HEK293 (cell line): ENCODE results near the gene FAM76A.
"Not testable (repeated sequence)": the region's sequence is repeated elsewhere in the genome, so short reads cannot be mapped to it uniquely, and the experiment has no call there.

Experiments used
- CTCF ChIA-PET: fragments of 350-600 bp; formaldehyde crosslinking; extraction: SDS; loops from one replicate; lab custom pipeline; 2021; ENCODE audit warnings: antibody characterized with exemption; lab: Yijun Ruan, JAX
- POLR2A ChIA-PET: fragments of 300-600 bp; formaldehyde crosslinking; extraction: SDS; loops from one replicate; lab custom pipeline; 2020; ENCODE audit warnings: antibody characterized with exemption, inconsistent platforms; lab: Yijun Ruan, JAX
- H3K27ac ChIP-seq: fragments of 200-500 bp; sonication (Bioruptor generic); 2 replicates; pipeline ENCODE4 v1.5.1; 2014; ENCODE audit warnings: low read depth, low read length, control low read depth, inconsistent platforms; ENCODE audit errors: extremely low read depth
- H3K36me3 ChIP-seq, 2 experiments: fragments of 200-500 bp in 1 of 2; sonication (Bioruptor generic) in 1 of 2; 1 replicate in 1 of 2; 2 replicates in 1 of 2; pipeline ENCODE4 v1.5.1; 2014 to 2017; ENCODE audit warnings: inconsistent platforms in 2 of 2, low read length in 2 of 2; ENCODE audit not compliant: control insufficient read depth in 2 of 2, insufficient read depth in 1 of 2
- H3K4me1 ChIP-seq: fragments of 200-500 bp; sonication (Bioruptor generic); 2 replicates; pipeline ENCODE4 v1.5.1; 2014; ENCODE audit warnings: mild to moderate bottlenecking, low read length, inconsistent platforms; ENCODE audit not compliant: control insufficient read depth, insufficient read depth
- H3K4me3 ChIP-seq: 2 replicates; pipeline ENCODE4 v1.5.1; 2011; ENCODE audit warnings: low read depth, mild to moderate bottlenecking, control low read depth, low read length, moderate library complexity
- H3K9me3 ChIP-seq: fragments of 200-500 bp; sonication (Bioruptor generic); 2 replicates; pipeline ENCODE4 v1.5.1; 2014; ENCODE audit warnings: low read depth, low read length, inconsistent platforms; ENCODE audit not compliant: control insufficient read depth, insufficient read depth
- INSM2 ChIP-seq: fragments of 450-650 bp; formaldehyde crosslinking; IDR thresholded peaks from 2 replicates; pipeline ENCODE4 v1.5.1; 2016; ENCODE audit warnings: missing biosample characterization, missing genetic modification characterization
- KLF16 ChIP-seq: fragments of 450-650 bp; formaldehyde crosslinking; IDR thresholded peaks from 2 replicates; pipeline ENCODE4 v1.5.1; 2017; ENCODE audit warnings: missing biosample characterization, missing genetic modification characterization
- MEIS1 ChIP-seq: sonication (generic); formaldehyde crosslinking; IDR thresholded peaks from 2 replicates; pipeline ENCODE4 v1.8.1; 2022; ENCODE audit warnings: missing genetic modification reagents, mild to moderate bottlenecking, borderline replicate concordance
- PRDM1 ChIP-seq: fragments of 450-650 bp; formaldehyde crosslinking; IDR thresholded peaks from 2 replicates; pipeline ENCODE4; 2016; ENCODE audit warnings: missing biosample characterization, missing genetic modification characterization
- SCRT1 ChIP-seq: fragments of 450-650 bp; formaldehyde crosslinking; IDR thresholded peaks from 2 replicates; pipeline ENCODE4 v1.5.1; 2016; ENCODE audit warnings: missing biosample characterization, missing genetic modification characterization, borderline replicate concordance
- SP7 ChIP-seq: fragments of 450-650 bp; formaldehyde crosslinking; IDR thresholded peaks from 2 replicates; pipeline ENCODE4 v1.5.1; 2016; ENCODE audit warnings: missing biosample characterization, missing genetic modification characterization
- ZBTB8A ChIP-seq: fragments of 450-650 bp; formaldehyde crosslinking; IDR thresholded peaks from 2 replicates; pipeline ENCODE4 v1.5.1; 2016; ENCODE audit warnings: missing biosample characterization, missing genetic modification characterization
- ZFP69B ChIP-seq: fragments of 450-650 bp; formaldehyde crosslinking; IDR thresholded peaks from 2 replicates; pipeline ENCODE4 v1.5.1; 2016; ENCODE audit warnings: missing biosample characterization, missing genetic modification characterization
- ZNF121 ChIP-seq: fragments of 450-650 bp; formaldehyde crosslinking; IDR thresholded peaks from 2 replicates; pipeline ENCODE4 v1.5.1; 2016; ENCODE audit warnings: missing biosample characterization, missing genetic modification characterization
- ZNF155 ChIP-seq: fragments of 450-650 bp; formaldehyde crosslinking; IDR thresholded peaks from 2 replicates; pipeline ENCODE4 v1.5.1; 2016; ENCODE audit warnings: missing biosample characterization, missing genetic modification characterization
- ZNF157 ChIP-seq: fragments of 450-650 bp; formaldehyde crosslinking; IDR thresholded peaks from 2 replicates; pipeline ENCODE4 v1.5.1; 2016; ENCODE audit warnings: missing biosample characterization, missing genetic modification characterization
- ZNF214 ChIP-seq: fragments of 450-650 bp; formaldehyde crosslinking; IDR thresholded peaks from 2 replicates; pipeline ENCODE4 v1.5.1; 2017; ENCODE audit warnings: missing biosample characterization, mild to moderate bottlenecking, missing genetic modification characterization, borderline replicate concordance
- ZNF362 ChIP-seq: fragments of 450-650 bp; formaldehyde crosslinking; IDR thresholded peaks from 2 replicates; pipeline ENCODE4 v1.5.1; 2016; ENCODE audit warnings: missing biosample characterization, missing genetic modification characterization
- ZNF366 ChIP-seq: fragments of 450-650 bp; formaldehyde crosslinking; conservative IDR thresholded peaks from 2 replicates; pipeline ENCODE4 v1.5.1; 2016; ENCODE audit warnings: missing biosample characterization, missing genetic modification characterization
- ZNF433 ChIP-seq: fragments of 450-650 bp; formaldehyde crosslinking; IDR thresholded peaks from 2 replicates; pipeline ENCODE4 v1.5.1; 2016; ENCODE audit warnings: missing biosample characterization, missing genetic modification characterization, low read depth
- ZNF600 ChIP-seq: fragments of 450-650 bp; formaldehyde crosslinking; IDR thresholded peaks from 2 replicates; pipeline ENCODE4 v1.5.1; 2016; ENCODE audit warnings: missing biosample characterization, missing genetic modification characterization
- ZNF624 ChIP-seq: fragments of 450-650 bp; formaldehyde crosslinking; IDR thresholded peaks from 2 replicates; pipeline ENCODE4 v1.5.1; 2017; ENCODE audit warnings: missing biosample characterization, missing genetic modification characterization
- ZNF658 ChIP-seq: fragments of 450-650 bp; formaldehyde crosslinking; IDR thresholded peaks from 2 replicates; pipeline ENCODE4; 2016; ENCODE audit warnings: missing biosample characterization, missing genetic modification characterization
- ZNF692 ChIP-seq: fragments of 450-650 bp; formaldehyde crosslinking; IDR thresholded peaks from 2 replicates; pipeline ENCODE4 v1.5.1; 2016; ENCODE audit warnings: missing biosample characterization, missing genetic modification characterization
- ZNF830 ChIP-seq: fragments of 450-650 bp; IDR thresholded peaks from 2 replicates; pipeline ENCODE4 v1.5.0; 2018; ENCODE audit warnings: missing biosample characterization, missing genetic modification characterization, low read depth, mild to moderate bottlenecking, moderate library complexity
- ZNF837 ChIP-seq: fragments of 450-650 bp; formaldehyde crosslinking; IDR thresholded peaks from 2 replicates; pipeline ENCODE4 v1.5.1; 2016; ENCODE audit warnings: missing biosample characterization, missing genetic modification characterization
- ZSCAN16 ChIP-seq: fragments of 450-650 bp; formaldehyde crosslinking; IDR thresholded peaks from 2 replicates; pipeline ENCODE4 v1.5.1; 2016; ENCODE audit warnings: missing biosample characterization, missing genetic modification characterization

Gene FAM76A

GRCh38 chr1:27775336-27775735 lies 49.6 kb downstream of the FAM76A start:
- H3K36me3 ChIP-seq, H3K27ac ChIP-seq, H3K4me3 ChIP-seq, H3K4me1 ChIP-seq, H3K9me3 ChIP-seq: not testable (repeated sequence)
- ChIA-PET POLR2A (interaction anchor here (1.2 kb wide), 1 partner anchor 106 kb away, joined by 4 read pairs; no protein-coding TSS in a partner anchor), CTCF (interaction anchor here (1.3 kb wide), 2 partner anchors 10 to 55 kb away, joined by 3 read pairs; no protein-coding TSS in a partner anchor)
- TF ChIP-seq SCRT1 (tag by site-specific recombination), result 0 out of 2 replicates have a peak, but pooled peaks have one; percentile 14

- not testable (repeated sequence) for H3K4me1 ChIP-seq, H3K4me3 ChIP-seq
- 0 out of 2 replicates have a peak, but pooled peaks have one; percentile 50 for TF ChIP-seq ZNF121 (tag by site-specific recombination)
- TF ChIP-seq, all 188 proteins: peak for 1; not testable (repeated sequence) for 187
- POLR2A ChIA-PET, H3K27ac ChIP-seq, H3K36me3 ChIP-seq, H3K9me3 ChIP-seq: not testable (repeated sequence)
- CTCF ChIA-PET, result interaction anchor here (0.5 to 0.6 kb wide), 2 partner anchors 57 kb away, joined by 3 to 4 read pairs; no protein-coding TSS in a partner anchor
Observed at GRCh38 chr1:27776276-27776675, 50.5 kb downstream of the FAM76A start.

GRCh38 chr1:27778056-27778455 lies 52.3 kb downstream of the FAM76A start:
- POLR2A ChIA-PET, result interaction anchor here (0.5 to 1.0 kb wide), 2 partner anchors 33 to 174 kb away, joined by 4 read pairs; partner anchors contain the start of gene AHDC1
- H3K4me1 ChIP-seq, result no peaks in the 10 kb centered on the region
- CTCF ChIA-PET, result no interaction called here
- no peak overlapping the region for H3K4me3 ChIP-seq
- H3K27ac ChIP-seq, result no peak overlapping the region
- H3K9me3 ChIP-seq, result no peaks in the 10 kb centered on the region
- H3K36me3 ChIP-seq, result peaks cover 0 to 6% of the 10 kb centered on the region in 2 experiments; a peak in 2 of 3 replicates
- TF ChIP-seq ZNF830 (tag by site-specific recombination), result no peak
- TF ChIP-seq ZNF362 (tag by site-specific recombination), result no peak
- TF ChIP-seq MEIS1, result no peak

GRCh38 chr1:27779122-27779521 lies 53.4 kb downstream of the FAM76A start:
- H3K4me1 ChIP-seq, result no peaks in the 10 kb centered on the region
- POLR2A ChIA-PET, result interaction anchor here (1.0 kb wide), 1 partner anchor 175 kb away, joined by 4 read pairs; the partner anchor contains the start of gene AHDC1
- CTCF ChIA-PET, result no interaction called here
- H3K9me3 ChIP-seq, result no peaks in the 10 kb centered on the region
- H3K4me3 ChIP-seq, result no peak overlapping the region
- H3K36me3 ChIP-seq, result peaks cover 0 to 6% of the 10 kb centered on the region in 2 experiments; a peak in 2 of 3 replicates
- TF ChIP-seq INSM2 (tag by site-specific recombination), result no peak
- TF ChIP-seq ZSCAN16 (tag by site-specific recombination), result no peak
- no peak for TF ChIP-seq ZNF692
- TF ChIP-seq PRDM1 (tag by site-specific recombination), result no peak
- TF ChIP-seq ZFP69B (tag by site-specific recombination), result no peak
- no peak for TF ChIP-seq ZNF433 (tag by site-specific recombination)
- TF ChIP-seq ZNF155 (tag by site-specific recombination), result no peak
- no peak for TF ChIP-seq ZNF624
- no peak for TF ChIP-seq KLF16
- no peak for TF ChIP-seq ZNF658 (tag by site-specific recombination)
- TF ChIP-seq ZNF600, result no peak
- no peak for TF ChIP-seq SP7 (tag by site-specific recombination)
- no peak for TF ChIP-seq ZNF214
- no peak for TF ChIP-seq ZNF157 (tag by site-specific recombination)
- no peak for TF ChIP-seq ZBTB8A (tag by site-specific recombination)
- TF ChIP-seq ZNF837 (tag by site-specific recombination), result no peak
- TF ChIP-seq ZNF366 (tag by site-specific recombination), result no peak
- H3K27ac ChIP-seq, result no peak overlapping the region
